AG04450 (cell line): ENCODE data around the gene ZNF831. TPM values are rescaled to one million over a fixed set of nuclear protein-coding genes. Genes with fewer than 3 reads are reported as not detected.

Experiments used
- CTCF ChIA-PET: fragments of 300-600, 350-600 bp; formaldehyde crosslinking; extraction: SDS; loops from one replicate; lab custom pipeline; 2022; ENCODE audit warnings: antibody characterized with exemption, inconsistent platforms; lab: Charles Lee
- POLR2A ChIA-PET: fragments of 350-600 bp; formaldehyde crosslinking; extraction: SDS; loops from one replicate; lab custom pipeline; 2021; ENCODE audit warnings: antibody characterized with exemption, inconsistent platforms; lab: Yijun Ruan, JAX
- DNase-seq: peaks from one replicate; pipeline ENCODE4 v3.0.0-alpha.2; 2011; ENCODE audit warnings: low read depth, low spot score
- H3K27ac ChIP-seq: one replicate; pipeline ENCODE4 v1.5.1; 2012; ENCODE audit warnings: low read depth, low read length, control low read depth
- H3K27me3 ChIP-seq: one replicate; pipeline ENCODE4 v1.6.0; 2012; ENCODE audit warnings: low read length; ENCODE audit not compliant: control insufficient read depth, insufficient read depth
- H3K4me3 ChIP-seq: 2 replicates; pipeline ENCODE4 v1.5.1; 2011; ENCODE audit warnings: mild to moderate bottlenecking, low read depth, low read length, control low read depth
- H3K9me3 ChIP-seq: 2 replicates; pipeline ENCODE4 v1.5.1; 2012; ENCODE audit warnings: low read length; ENCODE audit not compliant: control insufficient read depth, insufficient read depth
- CTCF ChIP-seq: IDR thresholded peaks from 2 replicates; pipeline ENCODE4 v1.5.1; 2011; ENCODE audit warnings: low read depth, low read length, control low read depth, inconsistent platforms
- polyA plus RNA-seq: library from polyadenylated mRNA; depleted of rRNA; stranded (reverse); fragments of >200 nt; gene quantifications from 2 replicates; pipeline ENCODE4 v1.2.3, GENCODE V29; 2011

Gene ZNF831
- polyA plus RNA-seq, 1 experiment = not detected

DNA sequence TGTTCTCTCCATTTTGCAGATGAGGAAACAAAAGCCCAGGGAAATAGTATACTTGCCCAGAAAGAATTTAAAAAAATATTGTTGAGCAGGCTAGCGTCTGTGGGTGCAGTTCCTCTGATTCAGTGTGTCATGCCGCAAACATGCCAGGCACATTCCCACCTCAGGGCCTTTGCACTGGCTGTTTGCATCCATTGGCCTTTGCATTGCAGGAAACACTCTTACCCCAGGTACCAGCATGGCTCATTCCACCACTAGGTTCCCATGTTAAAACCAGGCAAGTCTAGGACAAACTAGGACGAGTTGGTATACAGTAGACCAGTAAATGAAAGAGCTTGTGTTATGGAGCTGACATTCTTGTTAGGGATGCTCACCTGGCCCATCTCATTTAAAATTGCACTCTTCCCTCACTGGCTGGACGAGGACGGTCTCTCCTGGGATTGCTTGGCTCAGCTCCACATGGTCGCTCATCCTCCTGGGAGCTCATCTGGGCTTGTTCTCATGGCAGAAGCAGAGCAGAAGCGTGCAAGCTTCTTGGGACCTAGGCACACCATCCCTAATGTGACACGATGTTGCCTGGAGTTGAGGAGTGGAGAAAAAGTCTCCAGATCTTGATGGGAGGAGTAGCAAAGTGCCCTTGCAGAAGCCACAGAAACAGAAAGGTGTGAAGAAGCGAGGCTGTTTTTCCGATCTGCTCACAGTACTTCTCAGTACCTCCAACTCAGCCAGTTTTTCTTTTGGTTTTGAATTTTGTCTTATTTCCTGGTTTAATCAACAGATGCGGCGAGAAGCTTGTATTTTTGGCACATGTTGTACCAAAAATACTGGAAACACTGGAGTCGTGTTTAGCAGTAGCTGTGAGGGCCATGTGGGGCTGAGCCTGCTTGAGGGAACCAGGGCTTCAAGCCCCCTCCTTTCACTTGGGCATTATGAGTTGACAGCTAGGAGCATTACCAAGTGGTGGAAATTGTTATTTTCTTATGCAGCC lies 13.9 kb downstream of the ZNF831 start:
- no peaks in the 10 kb centered on the region for H3K9me3 ChIP-seq
- CTCF ChIA-PET = no interaction called here
- DNase-seq = no peak

GRCh38 chr20:59178983-59179595 lies 15.5 kb downstream of the ZNF831 start:
- no peak for TF ChIP-seq CTCF
- Histone ChIP-seq H3K27ac (no peak overlapping the region), H3K4me3 (no peak overlapping the region), H3K9me3 (no peaks in the 10 kb centered on the region), H3K27me3 (no peaks in the 10 kb centered on the region)
- ChIA-PET CTCF (no interaction called here), POLR2A (no interaction called here)
- no peak for DNase-seq

More for the DNA sequence above, 13.9 kb downstream of the ZNF831 start:
- no peak overlapping the region for H3K4me3 ChIP-seq
- POLR2A ChIA-PET = no interaction called here
- no peaks in the 10 kb centered on the region for H3K27me3 ChIP-seq
- no peak overlapping the region for H3K27ac ChIP-seq
- no peak for TF ChIP-seq CTCF

GRCh38 chr20:59179988-59180387 lies 16.4 kb downstream of the ZNF831 start:
- Histone ChIP-seq H3K27ac (no peak overlapping the region), H3K9me3 (no peaks in the 10 kb centered on the region), H3K4me3 (no peak overlapping the region), H3K27me3 (no peaks in the 10 kb centered on the region)
- no peak for TF ChIP-seq CTCF
- ChIA-PET CTCF (no interaction called here), POLR2A (no interaction called here)
- no peak for DNase-seq

DNA sequence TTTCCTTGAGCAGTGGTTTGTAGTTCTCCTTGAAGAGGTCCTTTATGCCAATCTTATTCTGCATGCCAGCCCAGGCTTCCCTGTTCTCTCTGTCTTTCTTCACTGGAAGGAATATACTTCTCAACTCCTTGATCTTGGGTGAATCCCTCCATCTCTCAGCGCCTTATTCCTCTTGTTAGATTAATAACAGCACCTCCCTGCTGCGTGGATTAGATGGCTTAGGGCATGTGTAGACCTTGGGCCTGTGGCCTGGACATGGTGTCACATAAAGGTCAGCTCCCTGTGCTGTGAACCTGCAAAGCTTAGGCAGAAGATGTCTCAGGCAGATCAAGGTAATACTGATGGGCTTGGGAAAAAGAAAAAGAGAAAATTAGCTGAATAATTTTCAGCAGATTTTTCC lies 18.3 kb downstream of the ZNF831 start:
- H3K27me3 ChIP-seq = no peaks in the 10 kb centered on the region
- ChIA-PET POLR2A (no interaction called here), CTCF (no interaction called here)
- H3K4me3 ChIP-seq = no peak overlapping the region
- DNase-seq = no peak
- TF ChIP-seq CTCF = no peak
- H3K27ac ChIP-seq = no peak overlapping the region
- no peaks in the 10 kb centered on the region for H3K9me3 ChIP-seq

GRCh38 chr20:59182401-59183044 lies 18.9 kb downstream of the ZNF831 start:
- Histone ChIP-seq H3K4me3 (no peak overlapping the region), H3K27ac (no peak overlapping the region), H3K27me3 (no peaks in the 10 kb centered on the region), H3K9me3 (no peaks in the 10 kb centered on the region)
- no peak for TF ChIP-seq CTCF
- ChIA-PET POLR2A (no interaction called here), CTCF (no interaction called here)
- no peak for DNase-seq
